GM21619 (cell line): ENCODE data around the gene KLF15.

Experiments
- ATAC-seq: cut with Tn5 transposase; IDR thresholded peaks from one replicate; pipeline ENCODE4 v1.9.1; 2021; ENCODE audit not compliant: unreplicated experiment

The KLF15 gene

GRCh38 chr3:126389794-126390146, 32.6 kb upstream of the KLF15 start:
- ATAC-seq = no peak

- ATAC-seq = peak; percentile 87
Observed at GRCh38 chr3:126389112-126389793, 32.0 kb upstream of the KLF15 start.

DNA sequence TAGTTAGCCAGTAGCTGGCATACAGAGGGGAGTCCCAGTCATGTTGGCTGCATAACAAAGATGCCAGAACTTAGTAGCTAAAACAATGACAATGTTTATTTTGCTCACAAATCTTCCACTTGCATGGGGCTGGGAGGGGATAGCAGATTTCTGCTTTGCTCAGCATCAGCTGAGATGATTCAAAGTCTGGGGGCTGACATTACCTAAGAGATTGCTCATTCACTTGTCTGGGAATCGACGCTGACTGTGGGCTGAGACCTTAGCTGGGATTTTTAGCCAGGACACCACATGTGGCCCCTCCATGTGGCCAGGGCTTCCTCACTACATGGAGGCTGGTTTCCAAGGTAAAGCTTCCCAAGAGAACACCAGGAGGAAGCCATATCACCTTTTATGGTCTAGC, 24.8 kb upstream of the KLF15 start:
- no peak for ATAC-seq

DNA sequence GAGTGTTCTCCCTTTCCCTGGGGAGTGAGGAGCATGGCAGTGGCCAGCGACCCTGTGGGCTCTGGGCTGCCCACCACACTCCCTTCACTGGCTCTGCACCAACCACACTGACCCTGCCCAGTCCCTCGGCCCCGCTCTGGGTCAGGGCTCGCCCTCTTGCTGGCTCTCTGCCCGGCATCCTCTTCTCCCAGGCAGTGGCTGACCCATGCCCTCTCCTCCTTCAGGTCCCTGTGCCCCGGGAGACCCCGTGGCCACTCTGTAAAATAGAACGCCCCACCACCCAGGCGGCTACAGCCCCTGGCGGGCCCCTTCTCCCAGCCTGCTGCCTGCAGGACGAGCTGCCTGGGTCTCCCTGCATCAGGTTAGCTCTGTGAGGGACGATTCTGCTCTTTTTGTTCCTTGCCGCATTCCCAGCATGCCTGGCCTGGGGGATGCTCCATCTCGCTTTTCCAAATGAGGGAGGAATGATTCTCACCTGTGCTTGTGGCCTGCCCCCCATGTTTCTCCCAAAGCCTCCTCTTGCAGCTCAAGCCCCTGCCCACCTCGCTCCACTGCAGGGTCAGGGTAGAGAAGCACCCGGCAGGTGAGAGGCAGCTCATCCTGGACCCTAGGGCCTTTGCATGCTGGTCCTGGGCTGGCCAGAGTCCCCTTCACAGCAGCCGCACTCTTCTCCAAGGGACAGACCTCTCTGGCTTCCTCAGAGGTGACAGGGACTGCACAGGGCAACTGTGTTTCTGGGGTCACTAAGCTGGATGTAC, 23.0 kb upstream of the KLF15 start:
- no peak for ATAC-seq

GRCh38 chr3:126378341-126378751, 21.1 kb upstream of the KLF15 start:
- no peak for ATAC-seq

GRCh38 chr3:126377211-126377610, 20.0 kb upstream of the KLF15 start:
- ATAC-seq = no peak

DNA sequence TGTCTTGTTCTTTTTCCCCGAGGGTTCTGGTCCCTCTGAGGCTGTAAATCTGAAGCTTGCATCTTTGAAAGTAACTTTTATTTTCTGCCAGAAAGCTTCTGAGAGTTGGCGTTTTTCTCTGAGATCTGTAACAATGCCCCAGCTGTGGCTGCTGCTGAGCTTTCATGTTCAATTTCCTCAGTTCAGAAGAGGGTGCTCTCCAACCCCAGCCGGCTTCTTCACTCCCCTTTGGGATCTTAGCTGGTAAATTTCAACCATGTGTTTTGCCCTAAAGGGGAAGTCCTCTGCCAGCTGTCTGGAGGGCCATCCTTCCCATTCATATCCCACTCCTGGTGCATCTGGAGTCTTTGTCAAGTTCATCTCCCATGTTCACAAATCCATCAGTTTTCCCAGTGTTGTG, 19.2 kb upstream of the KLF15 start:
- no peak for ATAC-seq

- ATAC-seq = no peak
Observed at GRCh38 chr3:126375835-126376331, 18.7 kb upstream of the KLF15 start.

GRCh38 chr3:126373682-126374601, 16.7 kb upstream of the KLF15 start:
- ATAC-seq = no peak

- no peak for ATAC-seq
Observed at GRCh38 chr3:126373146-126373613, 16.0 kb upstream of the KLF15 start.

DNA sequence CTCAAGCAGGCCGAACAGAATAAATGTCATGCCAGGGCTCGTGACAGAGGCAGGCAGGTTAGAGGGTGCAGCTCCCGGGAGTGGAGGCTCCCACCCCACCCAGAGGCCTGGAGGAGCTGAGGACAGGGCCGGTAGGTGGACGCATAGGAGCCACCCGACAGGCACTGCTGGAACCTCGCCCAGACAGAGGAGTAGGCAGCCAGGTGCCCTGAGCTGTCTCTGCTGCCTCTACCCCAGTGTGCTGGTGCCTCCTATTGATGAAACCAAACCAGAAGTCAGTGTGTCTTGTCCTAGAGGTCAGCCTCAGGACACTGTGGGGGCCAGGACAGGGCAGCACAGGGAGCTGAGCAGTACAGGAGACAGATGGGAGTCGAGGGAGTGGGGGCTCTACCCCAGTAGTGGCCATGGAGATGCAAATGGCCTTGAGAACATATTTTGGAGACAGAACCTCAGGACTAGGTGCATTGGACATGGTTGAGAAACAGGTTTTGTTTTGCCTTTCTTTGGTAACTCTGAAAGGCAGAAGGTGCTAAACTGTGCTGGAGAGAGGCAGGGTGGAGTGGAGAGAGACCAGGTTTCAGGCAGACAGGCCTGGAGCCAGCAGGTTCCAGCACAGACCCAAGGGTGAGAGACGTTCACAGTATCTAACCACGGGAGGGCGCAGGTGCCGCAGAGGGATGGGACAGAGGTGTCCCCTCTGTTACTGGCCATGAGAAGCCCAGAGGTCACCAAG, 15.4 kb upstream of the KLF15 start:
- no peak for ATAC-seq

- ATAC-seq = no peak
Observed at GRCh38 chr3:126371096-126371705, 14.0 kb upstream of the KLF15 start.

GRCh38 chr3:126370606-126371005, 13.4 kb upstream of the KLF15 start:
- no peak for ATAC-seq

GRCh38 chr3:126370055-126370454, 12.8 kb upstream of the KLF15 start:
- no peak for ATAC-seq

DNA sequence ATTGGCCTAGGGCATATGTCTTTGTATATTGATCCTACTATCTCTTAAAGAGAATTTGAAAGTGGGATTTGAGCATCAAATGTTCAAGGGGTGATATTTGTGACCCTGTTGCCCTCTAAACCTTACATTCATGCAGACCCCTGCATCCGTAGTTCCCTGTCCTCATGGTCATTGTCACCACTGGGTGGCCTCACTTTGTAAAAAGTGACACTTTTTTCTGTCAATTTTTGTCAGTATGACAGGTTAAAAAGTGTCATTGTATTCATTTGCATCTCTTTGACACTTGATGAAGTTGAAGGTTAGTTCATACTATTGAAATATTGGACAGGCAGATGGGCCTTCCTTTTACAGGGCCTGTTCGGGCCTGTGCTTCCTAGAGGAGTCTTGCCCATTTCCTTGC, 12.3 kb upstream of the KLF15 start:
- no peak for ATAC-seq

DNA sequence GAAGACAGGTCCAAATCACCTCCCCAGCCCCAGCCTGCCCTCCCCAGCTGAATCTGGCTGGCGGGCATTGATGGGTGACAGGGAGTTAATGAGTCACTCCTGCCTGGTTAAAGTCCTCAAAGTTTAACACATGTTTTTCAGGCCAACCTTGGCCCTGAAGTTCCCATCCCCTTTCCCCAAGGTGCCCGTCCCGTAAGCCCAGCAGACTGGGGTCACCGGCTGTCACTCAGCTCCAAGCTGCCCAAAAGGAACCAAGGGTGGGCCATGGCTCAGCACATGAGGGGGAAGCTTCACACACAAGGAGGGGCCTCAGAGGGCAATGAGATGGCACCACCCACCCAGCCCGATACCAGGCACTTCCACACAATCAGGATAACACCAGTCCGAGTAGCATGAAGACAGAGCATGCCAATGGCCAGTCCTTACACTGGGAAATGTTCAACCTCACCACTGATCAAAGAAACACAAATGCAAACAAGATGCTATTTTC, 10.2 kb upstream of the KLF15 start:
- no peak for ATAC-seq

- ATAC-seq = no peak
Observed at GRCh38 chr3:126365351-126366277, 8.4 kb upstream of the KLF15 start.

- no peak for ATAC-seq
Observed at GRCh38 chr3:126364731-126365301, 7.6 kb upstream of the KLF15 start.
